Measurements from ENCODE around the gene TSC22D4.

The TSC22D4 gene

GRCh38 chr7:100516135-100516812 is 37.3 kb upstream of the TSC22D4 start:
- Histone ChIP-seq H3K27ac (ENCODE audit: low read depth, low read length) (no peak overlapping the region), H4K91ac (ENCODE audit: low read depth, low read length) (no peak overlapping the region), H3K9ac (ENCODE audit: low read length) (no peak overlapping the region), H3K27me3 (ENCODE audit: insufficient read depth, low read length) (no peaks in the 10 kb centered on the region), H2AFZ (ENCODE audit: insufficient read depth, low read length, poor library complexity) (no peak overlapping the region), H2BK12ac (ENCODE audit: low read length) (no peak overlapping the region), H4K8ac (ENCODE audit: low read depth, low read length) (no peak overlapping the region), H3K23ac (ENCODE audit: low read length) (no peak overlapping the region), H3K4ac (ENCODE audit: low read depth, low read length) (no peak overlapping the region), H3K9me3 (ENCODE audit: insufficient read depth, low read depth, low read length) (peaks cover 1% of the 10 kb centered on the region), H2AK5ac (ENCODE audit: low read length) (no peak overlapping the region), H3K4me3 (ENCODE audit: low read depth, low read length) (no peak overlapping the region), H3K18ac (ENCODE audit: low read length) (no peak overlapping the region), H3K36me3 (ENCODE audit: control insufficient read depth in 1 of 2, insufficient read depth in 2 of 2, low read length in 2 of 2) (no peaks in the 10 kb centered on the region), H3K4me2 (ENCODE audit: low read length) (no peak overlapping the region), H3K79me2 (ENCODE audit: control insufficient read depth, insufficient read depth, low read length, poor library complexity) (no peaks in the 10 kb centered on the region), H2BK5ac (ENCODE audit: low read depth, low read length, poor library complexity) (no peak overlapping the region), H2BK120ac (ENCODE audit: insufficient read depth, low read length, poor library complexity) (no peak overlapping the region), H3K14ac (ENCODE audit: low read length) (no peak overlapping the region), H4K12ac (ENCODE audit: low read depth, low read length) (no peak overlapping the region), H3K4me1 (ENCODE audit: control insufficient read depth in 1 of 2, insufficient read depth in 2 of 2, low read length in 2 of 2) (no peaks in the 10 kb centered on the region), H3K79me1 (ENCODE audit: low read length) (no peaks in the 10 kb centered on the region)
- no peak for DNase-seq
- no CpG with 5 or more reads among the region's 4 CpGs for WGBS (ENCODE audit: extremely low coverage, insufficient coverage, insufficient read length)

GRCh38 chr7:100515072-100515532 is 36.1 kb upstream of the TSC22D4 start:
- Histone ChIP-seq H4K91ac (ENCODE audit: low read depth, low read length) (no peak overlapping the region), H4K12ac (ENCODE audit: low read depth, low read length) (no peak overlapping the region), H3K79me1 (ENCODE audit: low read length) (no peaks in the 10 kb centered on the region), H3K9ac (ENCODE audit: low read length) (no peak overlapping the region), H3K36me3 (ENCODE audit: control insufficient read depth in 1 of 2, insufficient read depth in 2 of 2, low read length in 2 of 2) (no peaks in the 10 kb centered on the region), H3K14ac (ENCODE audit: low read length) (no peak overlapping the region), H2BK12ac (ENCODE audit: low read length) (no peak overlapping the region), H3K23ac (ENCODE audit: low read length) (no peak overlapping the region), H2BK5ac (ENCODE audit: low read depth, low read length, poor library complexity) (no peak overlapping the region), H3K9me3 (ENCODE audit: insufficient read depth, low read depth, low read length) (peaks cover 1% of the 10 kb centered on the region), H3K27ac (ENCODE audit: low read depth, low read length) (no peak overlapping the region), H2BK120ac (ENCODE audit: insufficient read depth, low read length, poor library complexity) (no peak overlapping the region), H3K79me2 (ENCODE audit: control insufficient read depth, insufficient read depth, low read length, poor library complexity) (no peaks in the 10 kb centered on the region), H3K4me1 (ENCODE audit: control insufficient read depth in 1 of 2, insufficient read depth in 2 of 2, low read length in 2 of 2) (no peaks in the 10 kb centered on the region), H3K18ac (ENCODE audit: low read length) (no peak overlapping the region), H3K27me3 (ENCODE audit: insufficient read depth, low read length) (no peaks in the 10 kb centered on the region), H3K4me2 (ENCODE audit: low read length) (no peak overlapping the region), H4K8ac (ENCODE audit: low read depth, low read length) (no peak overlapping the region), H3K4ac (ENCODE audit: low read depth, low read length) (no peak overlapping the region), H3K4me3 (ENCODE audit: low read depth, low read length) (no peak overlapping the region), H2AK5ac (ENCODE audit: low read length) (no peak overlapping the region), H2AFZ (ENCODE audit: insufficient read depth, low read length, poor library complexity) (no peak overlapping the region)
- no peak for DNase-seq
- WGBS (ENCODE audit: extremely low coverage, insufficient coverage, insufficient read length) = no CpG with 5 or more reads among the region's 2 CpGs

GRCh38 chr7:100513212-100513810 is 34.3 kb upstream of the TSC22D4 start:
- Histone ChIP-seq H3K27ac (ENCODE audit: low read depth, low read length) (no peak overlapping the region), H2AK5ac (ENCODE audit: low read length) (no peak overlapping the region), H3K79me2 (ENCODE audit: control insufficient read depth, insufficient read depth, low read length, poor library complexity) (no peaks in the 10 kb centered on the region), H3K18ac (ENCODE audit: low read length) (no peak overlapping the region), H3K4me3 (ENCODE audit: low read depth, low read length) (no peak overlapping the region), H3K23ac (ENCODE audit: low read length) (no peak overlapping the region), H3K36me3 (ENCODE audit: control insufficient read depth in 1 of 2, insufficient read depth in 2 of 2, low read length in 2 of 2) (no peaks in the 10 kb centered on the region), H2BK120ac (ENCODE audit: insufficient read depth, low read length, poor library complexity) (no peak overlapping the region), H3K14ac (ENCODE audit: low read length) (no peak overlapping the region), H3K9me3 (ENCODE audit: insufficient read depth, low read depth, low read length) (peaks cover 1% of the 10 kb centered on the region), H3K27me3 (ENCODE audit: insufficient read depth, low read length) (no peaks in the 10 kb centered on the region), H3K9ac (ENCODE audit: low read length) (no peak overlapping the region), H3K4me1 (ENCODE audit: control insufficient read depth in 1 of 2, insufficient read depth in 2 of 2, low read length in 2 of 2) (no peaks in the 10 kb centered on the region), H2BK5ac (ENCODE audit: low read depth, low read length, poor library complexity) (no peak overlapping the region), H4K12ac (ENCODE audit: low read depth, low read length) (no peak overlapping the region), H4K8ac (ENCODE audit: low read depth, low read length) (no peak overlapping the region), H2BK12ac (ENCODE audit: low read length) (no peak overlapping the region), H3K79me1 (ENCODE audit: low read length) (no peaks in the 10 kb centered on the region), H4K91ac (ENCODE audit: low read depth, low read length) (no peak overlapping the region), H3K4ac (ENCODE audit: low read depth, low read length) (no peak overlapping the region), H3K4me2 (ENCODE audit: low read length) (no peak overlapping the region), H2AFZ (ENCODE audit: insufficient read depth, low read length, poor library complexity) (no peak overlapping the region)
- no CpG with 5 or more reads among the region's 9 CpGs for WGBS (ENCODE audit: extremely low coverage, insufficient coverage, insufficient read length)
- DNase-seq = no peak

- no peak overlapping the region for H2BK5ac ChIP-seq (ENCODE audit: low read depth, low read length, poor library complexity)
- no peak overlapping the region for H3K4me2 ChIP-seq (ENCODE audit: low read length)
- H2AK5ac ChIP-seq (ENCODE audit: low read length) = no peak overlapping the region
These were observed 31.6 kb upstream of the TSC22D4 start for GRCh38 chr7:100510437-100511239.

More at GRCh38 chr7:100510437-100511239, 31.6 kb upstream of the TSC22D4 start:
- WGBS (ENCODE audit: extremely low coverage, insufficient coverage, insufficient read length) = no CpG with 5 or more reads among the region's 9 CpGs
- H2AFZ ChIP-seq (ENCODE audit: insufficient read depth, low read length, poor library complexity) = no peak overlapping the region
- no peaks in the 10 kb centered on the region for H3K79me1 ChIP-seq (ENCODE audit: low read length)
- no peak overlapping the region for H3K18ac ChIP-seq (ENCODE audit: low read length)
- no peaks in the 10 kb centered on the region for H3K36me3 ChIP-seq (ENCODE audit: control insufficient read depth in 1 of 2, insufficient read depth in 2 of 2, low read length in 2 of 2)
- H3K4me1 ChIP-seq (ENCODE audit: control insufficient read depth in 1 of 2, insufficient read depth in 2 of 2, low read length in 2 of 2) = no peaks in the 10 kb centered on the region
- no peak overlapping the region for H3K14ac ChIP-seq (ENCODE audit: low read length)
- H3K9ac ChIP-seq (ENCODE audit: low read length) = no peak overlapping the region
- H3K27me3 ChIP-seq (ENCODE audit: insufficient read depth, low read length) = no peaks in the 10 kb centered on the region
- H3K79me2 ChIP-seq (ENCODE audit: control insufficient read depth, insufficient read depth, low read length, poor library complexity) = no peaks in the 10 kb centered on the region
- H3K4me3 ChIP-seq (ENCODE audit: low read depth, low read length) = no peak overlapping the region
- no peak overlapping the region for H2BK12ac ChIP-seq (ENCODE audit: low read length)
- no peak overlapping the region for H4K8ac ChIP-seq (ENCODE audit: low read depth, low read length)
- no peak overlapping the region for H4K12ac ChIP-seq (ENCODE audit: low read depth, low read length)
- H4K91ac ChIP-seq (ENCODE audit: low read depth, low read length) = no peak overlapping the region
- H3K4ac ChIP-seq (ENCODE audit: low read depth, low read length) = no peak overlapping the region
- H3K23ac ChIP-seq (ENCODE audit: low read length) = no peak overlapping the region
- H3K9me3 ChIP-seq (ENCODE audit: insufficient read depth, low read depth, low read length) = peaks cover 1% of the 10 kb centered on the region
- no peak for DNase-seq
- no peak overlapping the region for H3K27ac ChIP-seq (ENCODE audit: low read depth, low read length)
- H2BK120ac ChIP-seq (ENCODE audit: insufficient read depth, low read length, poor library complexity) = no peak overlapping the region
